ENCODE data around the gene INPP1. TPM values are rescaled to one million over a fixed set of nuclear protein-coding genes. Genes with fewer than 3 reads are reported as not detected.

The INPP1 gene
- total RNA-seq, 1 experiment from 2014 or later, result 4.3 TPM

- H3K23me2 ChIP-seq (ENCODE audit: insufficient read length, low read depth, low read length, poor library complexity, severe bottlenecking), result no peaks in the 10 kb centered on the region
- no peaks in the 10 kb centered on the region for H3K4me1 ChIP-seq (ENCODE audit: insufficient read depth, low read length)
- H3K4ac ChIP-seq (ENCODE audit: low read depth, low read length), result no peak overlapping the region
- no peak overlapping the region for H3T11ph ChIP-seq (ENCODE audit: low read length)
- H3K27ac ChIP-seq (ENCODE audit: insufficient read length, low read depth, low read length), result no peak overlapping the region
- no peak overlapping the region for H3K14ac ChIP-seq (ENCODE audit: insufficient read depth, low read length)
- H2BK15ac ChIP-seq (ENCODE audit: low read depth, low read length), result no peak overlapping the region
- H3K79me1 ChIP-seq (ENCODE audit: insufficient read depth, low read depth, low read length, poor library complexity, severe bottlenecking), result no peaks in the 10 kb centered on the region
- no peak overlapping the region for H3K56ac ChIP-seq (ENCODE audit: insufficient read length, low read depth, low read length)
- H2AFZ ChIP-seq (ENCODE audit: low read length), result no peak overlapping the region
- no peak overlapping the region for H4K91ac ChIP-seq (ENCODE audit: insufficient read length, low read depth, low read length)
- H3K18ac ChIP-seq (ENCODE audit: insufficient read length, low read depth, low read length), result no peak overlapping the region
- H3K23ac ChIP-seq (ENCODE audit: insufficient read length, low read depth, low read length), result no peak overlapping the region
- no peak overlapping the region for H3K27ac Mint-ChIP-seq
- H2BK5ac ChIP-seq (ENCODE audit: insufficient read length, low read length), result no peak overlapping the region
- no peaks in the 10 kb centered on the region; a peak in 1 of 5 replicates for H3K9me3 Mint-ChIP-seq
- DNase-seq, result no peak
- no peaks in the 10 kb centered on the region for H4K20me1 ChIP-seq (ENCODE audit: control insufficient read depth, insufficient read depth, insufficient read length)
- H3K4me1 Mint-ChIP-seq, result no peaks in the 10 kb centered on the region
- H2BK20ac ChIP-seq (ENCODE audit: low read depth, low read length, poor library complexity, severe bottlenecking), result no peak overlapping the region
- H3K9ac ChIP-seq (ENCODE audit: extremely low read depth, insufficient read length, low read length), result no peak overlapping the region
- H3K4me3 Mint-ChIP-seq, result no peak overlapping the region
- no peak overlapping the region for H4K5ac ChIP-seq (ENCODE audit: insufficient read length, low read depth, low read length)
- no peaks in the 10 kb centered on the region for H3K79me2 ChIP-seq (ENCODE audit: insufficient read depth, low read length)
- H3K9me3 ChIP-seq (ENCODE audit: control insufficient read depth, low read depth, low read length), result no peaks in the 10 kb centered on the region
- H3K27me3 ChIP-seq (ENCODE audit: insufficient read depth, low read length), result no peaks in the 10 kb centered on the region
- H3K36me3 Mint-ChIP-seq (ENCODE audit: insufficient read depth in 1 of 3, low read depth in 3 of 3), result no peaks in the 10 kb centered on the region
- no peak overlapping the region for H3K4me2 ChIP-seq (ENCODE audit: insufficient read depth, insufficient read length, low read length)
- H2BK12ac ChIP-seq (ENCODE audit: insufficient read length, low read depth, low read length), result no peak overlapping the region
- no peak overlapping the region for H4K8ac ChIP-seq (replicated peaks; ENCODE audit: insufficient read length, low read depth, low read length)
- no peak overlapping the region for H2BK120ac ChIP-seq (ENCODE audit: low read depth, low read length, poor library complexity, severe bottlenecking)
- TF ChIP-seq CTCF (conservative IDR thresholded peaks at IDR 0.05), result no peak
- H3K27me3 Mint-ChIP-seq (ENCODE audit: low read depth), result no peaks in the 10 kb centered on the region; the same call in 1 of the 2 replicates
- no peak overlapping the region for H2AK5ac ChIP-seq (ENCODE audit: insufficient read length, low read length)
- no CpG with 5 or more reads among the region's 5 CpGs for WGBS (ENCODE audit: extremely low coverage, insufficient read length, low lambda C conversion rate)
These were observed 37.6 kb downstream of the INPP1 start for GRCh38 chr2:190380962-190381412.

Measured in H9 (cell line).